ENCODE results near the gene CRISP1.

- TF ChIP-seq CTCF (IDR thresholded peaks at IDR 0.05; ENCODE audit: poor library complexity, severe bottlenecking) (no peak), MXI1 (conservative IDR thresholded peaks at IDR 0.05; ENCODE audit: poor library complexity, severe bottlenecking) (no peak), REST (IDR thresholded peaks at IDR 0.05; ENCODE audit: borderline replicate concordance) (no peak), EZH2 (IDR thresholded peaks at IDR 0.05; ENCODE audit: borderline replicate concordance, insufficient read depth, low read length, poor library complexity, severe bottlenecking) (no peak), POLR2AphosphoS5 (IDR thresholded peaks at IDR 0.05) (no peak), TAF1 (IDR thresholded peaks at IDR 0.05; ENCODE audit: low read depth) (no peak), SMC3 (conservative IDR thresholded peaks at IDR 0.05; ENCODE audit: poor library complexity) (no peak), EP300 (conservative IDR thresholded peaks at IDR 0.05; ENCODE audit: poor library complexity, severe bottlenecking) (no peak), RAD21 (conservative IDR thresholded peaks at IDR 0.05) (no peak)
Observed at GRCh38 chr6:49852975-49853374, 13.4 kb downstream of the CRISP1 start.

Data from neural cell (in vitro differentiated cells).